NCI-H1092 (cell line): ENCODE data around the gene MSI2.
A peak's percentile ranks its signal among the peaks of the same experiment; 100 is the strongest.

Experiments
- DNase-seq: peaks from one replicate; lab custom pipeline; 2025; lab: John Stamatoyannopoulos, UW

The MSI2 gene

GRCh38 chr17:57506774-57507127 lies 250.4 kb downstream of the MSI2 start:
- DNase-seq, result no peak

GRCh38 chr17:57507828-57508227 lies 251.5 kb downstream of the MSI2 start:
- DNase-seq, result no peak

GRCh38 chr17:57508671-57509070 lies 252.3 kb downstream of the MSI2 start:
- DNase-seq, result no peak

DNA sequence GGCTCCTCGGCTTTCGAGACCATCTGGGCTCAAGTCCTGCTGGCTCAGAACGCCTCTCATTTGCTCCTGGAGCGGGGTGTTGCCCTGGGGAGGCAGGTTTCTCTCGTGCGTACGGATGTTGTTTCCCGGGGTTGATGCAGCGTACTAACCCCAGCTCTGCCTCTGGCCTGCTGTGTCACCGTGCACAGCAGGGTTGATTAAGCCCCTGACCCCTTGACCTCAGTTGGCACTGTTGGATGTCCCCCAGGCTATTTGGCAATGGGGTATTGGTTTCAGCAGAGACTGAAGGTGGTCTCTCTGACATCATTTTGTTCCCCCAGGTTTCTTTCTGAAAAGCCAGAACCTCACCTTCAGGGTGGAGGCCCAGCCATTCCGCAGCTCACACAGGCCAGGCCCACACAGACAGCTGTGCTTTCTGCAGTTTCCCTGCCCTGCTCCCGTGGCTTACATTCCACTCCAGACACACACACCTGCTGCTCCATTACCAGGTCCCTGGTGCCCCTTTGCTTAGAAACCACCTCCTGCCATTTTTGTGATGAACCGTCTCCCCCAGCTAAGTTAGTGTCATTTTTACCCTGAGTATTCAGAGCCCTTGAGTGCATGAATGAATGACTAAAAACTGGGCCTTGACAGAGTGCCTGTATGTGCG lies 255.3 kb downstream of the MSI2 start:
- no peak for DNase-seq

DNA sequence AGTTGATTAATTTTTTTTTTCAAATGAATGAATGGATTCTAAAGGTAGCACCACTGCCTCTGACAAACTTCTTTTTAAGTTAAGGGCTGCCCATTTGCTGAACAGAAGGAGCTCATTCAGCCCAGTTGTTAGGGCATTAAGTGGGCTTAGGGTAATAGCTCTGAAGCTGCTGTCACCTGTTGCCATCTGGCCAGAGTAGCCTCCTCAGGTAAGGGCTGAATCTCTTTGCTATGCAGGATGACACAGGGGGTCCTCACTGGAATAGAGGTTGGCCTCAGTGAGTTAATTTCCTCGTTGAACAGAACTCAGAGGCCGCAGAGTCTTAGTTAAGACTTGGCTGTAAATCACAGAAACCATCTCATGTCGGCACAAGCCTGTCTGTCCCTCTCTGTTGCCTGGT lies 255.9 kb downstream of the MSI2 start:
- no peak for DNase-seq

DNA sequence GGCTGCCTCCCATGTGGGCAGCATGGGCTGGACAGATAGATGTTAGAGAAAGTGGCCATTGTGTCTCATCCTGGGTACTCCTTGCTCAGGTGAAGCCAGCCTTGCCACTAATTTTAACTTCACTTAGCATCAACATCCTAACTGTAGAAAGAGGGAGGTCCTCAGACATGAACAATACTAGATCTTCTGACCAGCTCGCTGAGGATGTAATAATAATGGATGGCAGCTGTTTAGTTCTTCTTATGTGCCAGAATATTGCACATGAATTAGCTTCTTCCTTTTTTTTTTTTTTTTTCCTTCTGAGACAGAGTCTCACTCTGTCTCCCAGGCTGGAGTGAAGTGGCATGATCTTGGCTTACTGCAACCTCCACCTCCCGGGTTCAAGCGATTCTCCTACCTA lies 256.4 kb downstream of the MSI2 start:
- DNase-seq, result no peak

DNA sequence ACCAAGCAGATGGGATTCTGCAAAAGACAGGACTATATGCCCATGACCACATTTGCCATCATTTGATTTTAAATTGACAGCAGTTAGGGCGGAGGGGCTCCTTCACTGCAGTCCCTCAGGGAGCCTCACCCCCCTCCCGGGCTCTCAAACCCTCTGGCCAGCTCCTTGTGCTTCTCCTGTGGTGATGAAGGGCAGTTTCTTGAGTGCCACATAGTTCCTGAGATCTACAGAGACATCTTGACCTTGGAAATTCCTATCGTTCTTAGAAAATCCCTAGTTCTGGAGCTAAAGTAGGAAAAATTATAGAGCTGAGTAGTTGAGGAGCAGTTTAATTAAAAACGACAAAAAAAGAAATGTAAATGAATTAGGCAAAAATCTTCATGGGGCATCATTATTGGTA lies 257.2 kb downstream of the MSI2 start:
- DNase-seq, result no peak

DNA sequence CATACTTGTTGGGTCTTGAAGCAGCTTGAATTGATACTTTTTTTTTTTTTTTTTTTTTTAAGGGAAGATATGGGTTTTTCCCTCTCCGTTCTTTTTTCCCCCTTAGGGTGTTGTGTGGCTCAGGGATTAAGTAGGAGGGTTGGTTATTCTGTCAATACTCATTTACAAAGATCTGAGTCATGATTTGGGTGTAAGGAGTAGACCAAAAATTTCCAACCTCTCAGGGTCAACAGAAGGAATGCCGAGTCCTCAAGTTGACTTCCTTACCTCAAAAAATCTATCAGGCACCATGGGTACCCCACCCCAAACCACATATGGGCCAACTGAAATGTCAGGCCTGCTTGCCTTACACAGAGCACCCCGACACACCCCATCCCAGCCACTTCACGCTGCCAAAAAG lies 258.3 kb downstream of the MSI2 start:
- no peak for DNase-seq

GRCh38 chr17:57515662-57516211 lies 259.4 kb downstream of the MSI2 start:
- no peak for DNase-seq

DNA sequence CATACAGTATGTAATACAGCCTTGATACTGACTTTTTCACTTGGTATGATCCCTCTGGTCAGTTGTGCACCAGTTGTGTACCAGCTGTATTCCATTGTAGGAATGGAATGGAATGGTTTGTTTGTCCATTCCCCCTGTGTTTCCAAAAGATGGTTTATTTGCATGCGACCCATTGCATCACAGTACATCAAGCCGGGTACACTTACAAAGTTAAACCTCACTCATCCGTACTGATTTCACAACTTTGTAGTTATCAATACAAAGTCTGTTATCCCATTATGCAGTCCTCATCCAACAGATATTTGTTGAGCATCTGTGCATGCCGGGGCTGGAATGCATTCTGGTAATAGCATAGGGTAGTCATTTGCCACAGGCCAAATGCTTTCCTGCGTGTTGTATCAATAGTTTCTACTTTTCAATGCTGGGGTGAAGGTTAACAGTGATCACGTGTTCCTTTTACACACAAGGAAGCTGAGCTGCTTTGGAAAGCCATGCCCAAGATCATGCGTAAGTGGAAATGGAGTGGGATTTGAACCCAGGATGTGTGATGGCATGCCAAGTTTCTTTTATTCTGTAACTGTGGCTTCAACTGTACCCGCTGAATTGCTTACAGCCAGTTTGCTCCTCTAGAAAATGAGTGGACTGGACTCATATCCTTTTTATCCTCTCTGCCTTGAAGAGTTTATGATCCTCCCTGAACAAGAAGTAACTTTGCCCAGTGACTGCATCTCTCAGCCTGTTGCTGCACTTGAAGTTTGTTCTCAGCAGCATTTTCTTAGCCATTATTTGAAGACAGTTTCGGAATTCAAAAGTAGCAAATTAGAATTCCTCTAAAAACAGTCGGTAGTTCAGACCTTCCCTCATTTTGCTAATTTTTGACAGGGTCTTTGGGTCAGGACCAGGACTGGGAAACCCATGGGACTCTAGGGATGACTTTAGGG lies 260.2 kb downstream of the MSI2 start:
- DNase-seq, result no peak

DNA sequence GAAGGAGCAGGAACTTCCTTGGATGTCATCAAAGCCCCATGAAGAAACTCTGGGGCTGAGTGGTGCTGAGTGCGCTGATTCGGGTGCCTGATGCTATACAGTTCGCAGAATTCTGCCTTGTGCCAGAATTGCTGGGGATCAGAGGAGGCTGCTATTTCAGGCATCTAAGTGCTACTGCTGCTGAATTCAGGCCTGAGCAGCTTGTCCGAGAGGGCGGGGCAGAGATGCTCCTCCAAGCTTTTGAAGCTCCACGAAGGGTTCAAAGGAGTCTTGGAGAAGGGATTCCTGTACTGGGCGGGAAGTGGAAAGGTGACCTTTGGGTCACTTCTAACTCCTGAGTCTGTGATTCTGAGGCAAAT lies 260.9 kb downstream of the MSI2 start:
- no peak for DNase-seq

DNA sequence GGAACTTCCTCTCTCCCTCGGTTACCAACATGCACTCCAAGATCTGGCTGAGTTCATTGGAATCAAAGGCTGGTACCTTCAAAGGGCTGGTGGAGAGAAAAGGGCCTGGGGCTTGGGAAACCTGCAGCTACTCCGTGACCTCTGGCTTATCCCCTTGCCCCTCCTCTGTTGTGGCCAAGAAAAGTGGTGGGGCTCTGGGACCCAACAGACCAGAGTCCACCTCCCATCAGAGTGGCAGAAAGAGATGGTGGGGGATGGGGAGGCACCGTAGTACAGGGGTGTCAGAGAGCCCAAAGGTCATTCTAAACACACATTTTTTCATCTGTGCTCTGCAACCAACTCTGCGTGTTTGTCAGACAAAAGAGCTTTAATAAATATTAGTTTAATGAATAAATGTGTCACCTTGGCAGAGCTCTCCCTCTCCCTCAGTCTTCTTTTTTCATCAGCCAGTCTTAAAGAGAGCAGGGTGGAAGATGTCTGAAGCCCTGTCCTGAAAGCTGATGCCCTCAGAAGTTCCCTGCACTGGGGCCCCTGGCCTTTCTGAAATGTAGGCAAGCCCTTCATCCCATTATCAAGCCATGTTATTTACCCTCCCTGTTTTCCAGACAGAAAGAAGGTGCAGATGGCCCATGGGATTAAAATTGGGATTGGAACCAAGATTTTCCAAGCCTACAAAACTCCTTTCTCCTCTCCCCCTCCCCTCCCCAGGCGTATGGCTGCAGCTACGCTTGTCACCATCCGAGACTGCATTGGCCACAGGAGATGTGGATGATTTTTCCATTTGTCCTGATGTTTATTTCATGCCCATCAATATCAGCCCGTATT lies 261.5 kb downstream of the MSI2 start:
- no peak for DNase-seq

GRCh38 chr17:57518587-57519581 lies 262.6 kb downstream of the MSI2 start:
- DNase-seq, result peak; percentile 92

GRCh38 chr17:57519800-57520199 lies 263.5 kb downstream of the MSI2 start:
- DNase-seq, result no peak

DNA sequence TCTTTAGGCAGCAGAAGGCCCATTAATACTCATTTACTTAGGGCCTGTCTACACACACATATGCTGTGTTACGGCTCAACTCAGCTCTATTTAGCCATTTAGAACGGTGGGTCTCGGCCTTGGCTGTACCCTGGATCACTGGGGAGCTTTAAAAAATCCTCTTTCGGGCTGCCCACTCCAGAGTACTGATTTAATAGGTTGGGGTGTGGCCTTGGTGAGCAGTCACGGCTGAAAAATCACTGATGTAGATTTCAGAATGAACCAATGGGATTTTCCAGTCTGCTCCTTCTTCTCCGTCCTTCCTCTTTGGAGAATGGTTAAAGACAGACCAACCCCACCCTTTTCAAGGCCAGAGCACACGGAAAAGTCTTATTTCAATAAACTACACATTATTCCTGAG lies 265.3 kb downstream of the MSI2 start:
- no peak for DNase-seq

DNA sequence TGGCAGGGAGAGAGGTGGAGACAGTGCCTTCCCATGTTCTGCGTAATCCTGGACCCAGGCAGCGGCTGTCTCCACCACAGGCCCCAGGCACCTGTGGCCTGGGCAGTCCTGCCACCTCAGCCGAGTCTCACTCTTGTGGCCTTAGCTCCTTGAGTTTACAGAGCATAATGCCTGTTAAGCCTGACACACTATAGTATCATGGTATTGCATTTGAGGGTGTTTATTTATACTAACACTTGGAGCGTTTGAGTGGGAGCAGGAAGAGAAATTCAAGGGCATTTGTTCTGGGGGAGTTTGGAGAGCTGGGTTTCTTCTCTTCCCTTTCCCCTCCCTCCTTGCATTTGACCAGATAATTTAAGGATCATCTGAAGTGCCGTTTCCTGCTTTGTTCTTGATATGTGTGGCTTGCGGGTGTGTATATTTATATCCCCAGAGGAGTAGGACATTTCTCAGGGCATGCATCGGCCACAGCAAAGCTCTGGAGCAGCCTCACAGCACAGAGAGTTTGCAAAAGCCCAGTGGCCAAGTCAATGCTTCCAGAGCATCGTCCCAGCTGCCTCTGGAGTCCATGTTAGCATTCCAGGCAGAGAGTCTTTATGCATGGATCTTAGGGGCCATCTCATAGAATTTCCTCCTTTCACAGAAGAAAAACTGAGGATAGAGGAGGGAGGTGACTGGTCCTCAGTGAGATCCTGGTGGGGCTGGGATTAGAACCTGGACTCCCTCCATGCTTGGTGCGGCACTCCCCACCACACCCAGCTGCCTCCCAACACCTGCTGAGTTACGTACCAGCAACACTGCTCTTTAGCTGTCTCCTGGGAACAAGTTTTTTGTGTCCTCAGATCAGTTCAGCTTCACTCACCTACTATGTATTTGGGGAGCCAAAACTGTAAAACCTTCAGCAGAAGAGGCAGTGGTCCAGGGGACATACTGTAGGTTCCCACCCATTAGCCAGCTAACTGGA lies 266.0 kb downstream of the MSI2 start:
- no peak for DNase-seq

DNA sequence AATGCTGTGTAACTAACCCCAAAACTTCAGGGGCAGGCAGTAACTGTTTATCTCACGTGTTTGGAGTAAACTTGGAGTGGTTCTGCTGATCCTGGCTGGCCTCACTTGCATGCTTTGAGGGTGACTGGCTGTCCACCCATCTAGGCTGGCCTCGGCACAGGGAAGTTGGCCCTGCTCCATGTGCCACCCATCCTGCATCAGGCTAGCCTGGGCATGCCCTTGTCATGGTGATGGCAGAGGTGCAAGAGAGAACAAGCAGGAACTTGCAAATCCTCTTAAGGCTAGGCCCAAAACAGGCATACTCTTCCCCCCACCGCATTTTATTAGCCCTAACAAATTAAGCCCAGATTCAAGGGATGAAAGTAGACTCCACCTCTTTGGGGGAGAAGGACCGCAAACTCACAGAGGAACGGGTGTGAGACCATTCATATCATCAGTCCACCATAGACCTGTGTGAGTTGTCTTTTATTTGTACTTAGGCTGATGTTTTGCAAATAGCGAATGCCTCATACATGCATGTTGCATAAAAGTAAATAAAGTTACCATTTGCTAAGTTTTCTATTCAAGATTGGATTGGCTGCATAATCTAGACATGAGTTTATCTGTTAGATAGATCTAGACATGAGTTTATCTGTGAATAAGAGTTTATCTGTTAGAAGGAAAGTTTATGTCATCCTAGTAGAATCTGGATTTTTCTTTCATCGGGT lies 267.8 kb downstream of the MSI2 start:
- DNase-seq, result no peak

GRCh38 chr17:57524839-57525568 lies 268.7 kb downstream of the MSI2 start:
- DNase-seq, result no peak
